HFFc6 (cell line): Measurements from ENCODE around the gene DCHS1. TPM values are rescaled to one million over a fixed set of nuclear protein-coding genes. Genes with fewer than 3 reads are reported as not detected.

ENCODE experiments used
- DNase-seq: peaks from one replicate; pipeline ENCODE4 v3.0.0-alpha.2; 2018
- H3K27ac Mint-ChIP-seq: 2 replicates; pipeline ENCODE4 v1.8.0; 2020; ENCODE audit warnings: mild to moderate bottlenecking, mixed read lengths
- H3K27me3 Mint-ChIP-seq: 2 replicates; pipeline ENCODE4 v1.8.0; 2021; ENCODE audit warnings: mild to moderate bottlenecking, moderate library complexity, mixed read lengths; ENCODE audit not compliant: insufficient read depth
- H3K36me3 Mint-ChIP-seq: 2 replicates; pipeline ENCODE4 v1.8.0; 2021; ENCODE audit warnings: low read depth, mixed read lengths
- H3K4me1 Mint-ChIP-seq: 2 replicates; pipeline ENCODE4 v1.8.0; 2020; ENCODE audit warnings: low read depth, mixed read lengths
- H3K4me3 Mint-ChIP-seq: 2 replicates; pipeline ENCODE4 v1.8.0; 2020; ENCODE audit warnings: mild to moderate bottlenecking, moderate library complexity, mixed read lengths
- H3K9me3 Mint-ChIP-seq: 2 replicates; pipeline ENCODE4 v1.8.0; 2020; ENCODE audit warnings: mild to moderate bottlenecking, mixed read lengths
- CTCF ChIP-seq: fragments of 200-600 bp; sonication (generic); IDR thresholded peaks from 2 replicates; pipeline ENCODE4 v1.5.0; 2021; ENCODE audit warnings: antibody characterized with exemption, mild to moderate bottlenecking
- total RNA-seq, 6 experiments: library from RNA; stranded (reverse); fragmentation: NEBNext Ultra II Directional; extraction: Animal tissue kit (Norgen Biotek cat#: 25700); gene quantifications; 2 replicates in 1 of 6; 3 replicates in 5 of 6; pipeline ENCODE4 v1.2.3, GENCODE V29; 2021

Gene DCHS1
- total RNA-seq, 6 experiments from 2014 or later, result 1.4 to 2.8 (median 2.3) TPM

GRCh38 chr11:6601041-6601461 lies 54.6 kb downstream of the DCHS1 start:
- DNase-seq, result no peak
- Mint-ChIP-seq H3K4me3 (no peak overlapping the region), H3K36me3 (peaks cover 28% of the 10 kb centered on the region), H3K27ac (no peak overlapping the region), H3K4me1 (peaks cover 7% of the 10 kb centered on the region), H3K9me3 (no peaks in the 10 kb centered on the region), H3K27me3 (no peaks in the 10 kb centered on the region; the same call in 1 of the 2 replicates)
- TF ChIP-seq CTCF, result no peak

DNA sequence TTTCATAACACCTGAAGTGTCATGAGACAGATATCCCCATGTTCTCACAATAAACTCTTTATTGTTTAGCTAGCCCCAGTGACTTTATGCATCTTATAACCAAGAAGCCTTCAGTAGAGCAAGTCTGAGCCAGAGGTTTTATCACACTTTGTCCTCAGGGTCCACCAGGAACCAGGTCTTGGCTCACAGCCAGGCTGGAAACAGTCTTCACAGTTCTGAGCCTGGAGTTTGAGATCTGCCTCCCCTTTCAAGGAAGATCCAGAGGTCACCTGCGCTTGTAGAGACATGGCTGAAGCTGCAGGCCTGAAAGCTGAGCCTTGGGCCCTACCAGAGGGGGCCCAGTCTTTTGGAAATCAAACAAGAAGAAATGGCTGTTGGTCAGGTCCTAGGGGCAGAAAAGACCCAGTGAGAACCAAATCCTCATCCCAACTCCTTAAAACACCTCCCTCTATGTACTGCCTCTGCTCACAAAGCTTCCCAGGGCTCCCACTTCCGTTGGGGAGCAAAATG lies 55.7 kb downstream of the DCHS1 start:
- peaks cover 28% of the 10 kb centered on the region for H3K36me3 Mint-ChIP-seq
- no peak for DNase-seq
- no peak for TF ChIP-seq CTCF
- peaks cover 7% of the 10 kb centered on the region for H3K4me1 Mint-ChIP-seq
- no peaks in the 10 kb centered on the region for H3K9me3 Mint-ChIP-seq
- no peaks in the 10 kb centered on the region; the same call in 1 of the 2 replicates for H3K27me3 Mint-ChIP-seq
- H3K4me3 Mint-ChIP-seq, result no peak overlapping the region
- no peak overlapping the region for H3K27ac Mint-ChIP-seq

- Mint-ChIP-seq H3K36me3 (peaks cover 31% of the 10 kb centered on the region), H3K9me3 (no peaks in the 10 kb centered on the region), H3K27ac (no peak overlapping the region), H3K27me3 (no peaks in the 10 kb centered on the region; the same call in 1 of the 2 replicates), H3K4me3 (no peak overlapping the region), H3K4me1 (peaks cover 7% of the 10 kb centered on the region)
- no peak for DNase-seq
- TF ChIP-seq CTCF, result no peak
Observed at GRCh38 chr11:6599449-6599848, 56.2 kb downstream of the DCHS1 start.

- TF ChIP-seq CTCF, result no peak
- H3K36me3 Mint-ChIP-seq, result peaks cover 35% of the 10 kb centered on the region
- no peaks in the 10 kb centered on the region for H3K9me3 Mint-ChIP-seq
- DNase-seq, result no peak
- H3K4me3 Mint-ChIP-seq, result no peak overlapping the region
- H3K27me3 Mint-ChIP-seq, result no peaks in the 10 kb centered on the region; the same call in 1 of the 2 replicates
- no peak overlapping the region; the same call in 1 of the 2 replicates for H3K27ac Mint-ChIP-seq
- peaks cover 7% of the 10 kb centered on the region for H3K4me1 Mint-ChIP-seq
Observed at GRCh38 chr11:6598555-6598954, 57.1 kb downstream of the DCHS1 start.

- no peak for DNase-seq
- Mint-ChIP-seq H3K9me3 (no peaks in the 10 kb centered on the region), H3K4me1 (peaks cover 7% of the 10 kb centered on the region), H3K4me3 (no peak overlapping the region), H3K27me3 (no peaks in the 10 kb centered on the region; the same call in 1 of the 2 replicates), H3K27ac (no peak overlapping the region), H3K36me3 (peaks cover 34% of the 10 kb centered on the region)
- TF ChIP-seq CTCF, result no peak
Observed at GRCh38 chr11:6596239-6596877, 59.3 kb downstream of the DCHS1 start.
